HEK293 (cell line): ENCODE data around the gene CCDC13.

Experiments
- BCL11A ChIP-seq: fragments of 450-650 bp; formaldehyde crosslinking; IDR thresholded peaks from 2 replicates; pipeline ENCODE4 v1.5.1; 2016; ENCODE audit warnings: low read depth, missing biosample characterization, missing genetic modification characterization
- TCF7L2 ChIP-seq: IDR thresholded peaks from 2 replicates; pipeline ENCODE4 v1.6.1; 2011; ENCODE audit warnings: low read depth, mild to moderate bottlenecking, inconsistent platforms, low read length, moderate library complexity, borderline replicate concordance
- ZBTB7A ChIP-seq: fragments of 450-650 bp; formaldehyde crosslinking; IDR thresholded peaks from 2 replicates; pipeline ENCODE4 v1.5.1; 2016; ENCODE audit warnings: low read depth, missing biosample characterization, missing genetic modification characterization
- TF ChIP-seq, protein P1 (sequence below): fragments of 450-650 bp; formaldehyde crosslinking; IDR thresholded peaks from 2 replicates; pipeline ENCODE4 v1.5.1; 2016; ENCODE audit warnings: missing biosample characterization, missing genetic modification characterization

DNA sequence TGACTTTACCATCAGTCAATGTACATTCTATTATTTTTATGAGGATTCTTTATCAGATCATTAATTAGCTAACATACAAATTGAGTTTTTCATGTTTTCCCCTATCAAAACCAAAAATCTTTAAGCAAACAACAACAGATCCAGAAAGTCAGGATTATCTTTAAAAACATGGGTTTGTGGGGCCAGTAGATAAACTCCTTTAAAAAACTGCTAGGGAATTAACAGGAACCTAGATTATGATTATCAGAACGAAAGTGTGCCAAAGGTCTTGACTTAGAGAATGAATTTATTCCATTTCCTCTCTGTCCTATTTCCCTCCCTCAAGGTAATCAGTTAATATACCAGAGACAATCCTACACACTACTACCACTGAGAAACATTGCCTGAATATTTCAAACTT, 13.2 kb upstream of the CCDC13 start:
- TF ChIP-seq BCL11A (tag by site-specific recombination): no peak
- TF ChIP-seq ZBTB7A: no peak
- TF ChIP-seq, protein P1, sequence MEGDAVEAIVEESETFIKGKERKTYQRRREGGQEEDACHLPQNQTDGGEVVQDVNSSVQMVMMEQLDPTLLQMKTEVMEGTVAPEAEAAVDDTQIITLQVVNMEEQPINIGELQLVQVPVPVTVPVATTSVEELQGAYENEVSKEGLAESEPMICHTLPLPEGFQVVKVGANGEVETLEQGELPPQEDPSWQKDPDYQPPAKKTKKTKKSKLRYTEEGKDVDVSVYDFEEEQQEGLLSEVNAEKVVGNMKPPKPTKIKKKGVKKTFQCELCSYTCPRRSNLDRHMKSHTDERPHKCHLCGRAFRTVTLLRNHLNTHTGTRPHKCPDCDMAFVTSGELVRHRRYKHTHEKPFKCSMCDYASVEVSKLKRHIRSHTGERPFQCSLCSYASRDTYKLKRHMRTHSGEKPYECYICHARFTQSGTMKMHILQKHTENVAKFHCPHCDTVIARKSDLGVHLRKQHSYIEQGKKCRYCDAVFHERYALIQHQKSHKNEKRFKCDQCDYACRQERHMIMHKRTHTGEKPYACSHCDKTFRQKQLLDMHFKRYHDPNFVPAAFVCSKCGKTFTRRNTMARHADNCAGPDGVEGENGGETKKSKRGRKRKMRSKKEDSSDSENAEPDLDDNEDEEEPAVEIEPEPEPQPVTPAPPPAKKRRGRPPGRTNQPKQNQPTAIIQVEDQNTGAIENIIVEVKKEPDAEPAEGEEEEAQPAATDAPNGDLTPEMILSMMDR (tag by site-specific recombination): no peak
- no peak for TF ChIP-seq TCF7L2
